ENCODE data around the gene CTSD. TPM values are rescaled to one million over a fixed set of nuclear protein-coding genes. Genes with fewer than 3 reads are reported as not detected.

CTSD gene
- total RNA-seq, 1 experiment from 2014 or later = 127 TPM

GRCh38 chr11:1747753-1748635, 15.7 kb downstream of the CTSD start:
- H3K9me2 ChIP-seq (ENCODE audit: insufficient read depth) = no peaks in the 10 kb centered on the region
- H3K79me2 ChIP-seq (ENCODE audit: insufficient read depth, low read length) = no peaks in the 10 kb centered on the region
- RAD21 ChIA-PET (ENCODE audit: low non-redundant PET in 1 of 2, low total read pairs in 2 of 2, uncharacterized antibody in 2 of 2, unreplicated experiment in 2 of 2) = no interaction called here
- intact Hi-C loops (cut with micrococcal nuclease) = no loop called here
- CTCF ChIA-PET = no interaction called here
- no peak overlapping the region for H3K4me3 ChIP-seq (replicated peaks in 1 of 2; ENCODE audit: low read depth in 1 of 2, low read length in 2 of 2)
- POLR2A ChIA-PET = no interaction called here
- H3K4me1 ChIP-seq (ENCODE audit: control insufficient read depth in 1 of 2, insufficient read depth in 2 of 2, low read length in 2 of 2) = no peaks in the 10 kb centered on the region
- no peak overlapping the region for H2AFZ ChIP-seq (ENCODE audit: low read depth, low read length, poor library complexity, severe bottlenecking)
- H3K27me3 ChIP-seq (ENCODE audit: insufficient read depth, low read length) = no peaks in the 10 kb centered on the region; the same call in 1 of the 2 replicates
- H3K9ac ChIP-seq (ENCODE audit: low read length) = no peak overlapping the region
- no peaks in the 10 kb centered on the region for H3K36me3 ChIP-seq (ENCODE audit: control insufficient read depth in 1 of 2, insufficient read depth in 2 of 2, low read length in 2 of 2)
- TF ChIP-seq SP1 (IDR thresholded peaks at IDR 0.05; ENCODE audit: low read depth) (no peak), EZH2 (IDR thresholded peaks at IDR 0.05) (no peak), FOSL1 (IDR thresholded peaks at IDR 0.05; ENCODE audit: low read depth) (no peak), TCF7L2 (IDR thresholded peaks at IDR 0.05; ENCODE audit: borderline replicate concordance, extremely low read depth, insufficient read depth, insufficient read length) (no peak), POLR2A (IDR thresholded peaks at IDR 0.05; ENCODE audit: borderline replicate concordance, extremely low read depth, insufficient read depth, insufficient read length) (no peak), ZFX (IDR thresholded peaks at IDR 0.05) (no peak), SIN3A (IDR thresholded peaks at IDR 0.05; ENCODE audit: low read depth) (no peak), ELF1 (IDR thresholded peaks at IDR 0.05; ENCODE audit: borderline replicate concordance, low read depth) (no peak), CEBPB (IDR thresholded peaks at IDR 0.05; ENCODE audit: low read depth) (no peak), JUND (IDR thresholded peaks at IDR 0.05) (no peak), RAD21 (IDR thresholded peaks at IDR 0.05; ENCODE audit: low read depth) (no peak), CBX3 (IDR thresholded peaks at IDR 0.05; ENCODE audit: low read depth) (no peak), POLR2AphosphoS5 (IDR thresholded peaks at IDR 0.05; ENCODE audit: low read depth, low read length) (no peak), EGR1 (IDR thresholded peaks at IDR 0.05; ENCODE audit: low read depth) (no peak), SRF (IDR thresholded peaks at IDR 0.05; ENCODE audit: low read depth) (no peak), ZNF274 (IDR thresholded peaks at IDR 0.05; ENCODE audit: low read depth, low read length) (no peak), MAX (IDR thresholded peaks at IDR 0.05) (no peak)
- TF ChIP-seq, protein P1, sequence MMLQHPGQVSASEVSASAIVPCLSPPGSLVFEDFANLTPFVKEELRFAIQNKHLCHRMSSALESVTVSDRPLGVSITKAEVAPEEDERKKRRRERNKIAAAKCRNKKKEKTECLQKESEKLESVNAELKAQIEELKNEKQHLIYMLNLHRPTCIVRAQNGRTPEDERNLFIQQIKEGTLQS (IDR thresholded peaks at IDR 0.05) = no peak
- TF ChIP-seq, protein P2, sequence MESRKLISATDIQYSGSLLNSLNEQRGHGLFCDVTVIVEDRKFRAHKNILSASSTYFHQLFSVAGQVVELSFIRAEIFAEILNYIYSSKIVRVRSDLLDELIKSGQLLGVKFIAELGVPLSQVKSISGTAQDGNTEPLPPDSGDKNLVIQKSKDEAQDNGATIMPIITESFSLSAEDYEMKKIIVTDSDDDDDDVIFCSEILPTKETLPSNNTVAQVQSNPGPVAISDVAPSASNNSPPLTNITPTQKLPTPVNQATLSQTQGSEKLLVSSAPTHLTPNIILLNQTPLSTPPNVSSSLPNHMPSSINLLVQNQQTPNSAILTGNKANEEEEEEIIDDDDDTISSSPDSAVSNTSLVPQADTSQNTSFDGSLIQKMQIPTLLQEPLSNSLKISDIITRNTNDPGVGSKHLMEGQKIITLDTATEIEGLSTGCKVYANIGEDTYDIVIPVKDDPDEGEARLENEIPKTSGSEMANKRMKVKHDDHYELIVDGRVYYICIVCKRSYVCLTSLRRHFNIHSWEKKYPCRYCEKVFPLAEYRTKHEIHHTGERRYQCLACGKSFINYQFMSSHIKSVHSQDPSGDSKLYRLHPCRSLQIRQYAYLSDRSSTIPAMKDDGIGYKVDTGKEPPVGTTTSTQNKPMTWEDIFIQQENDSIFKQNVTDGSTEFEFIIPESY (IDR thresholded peaks at IDR 0.05; ENCODE audit: extremely low read depth, insufficient replicate concordance, low read length) = no peak
- no peak overlapping the region for H3K27ac ChIP-seq (ENCODE audit: low read depth, low read length)
- DNase-seq (ENCODE audit: low read depth, low spot score) (no peak), ATAC-seq (no peak)
- no TSS peak for BruUV-seq (replicated peaks)
- no peaks in the 10 kb centered on the region for H3K9me3 ChIP-seq (ENCODE audit: control insufficient read depth in 1 of 2, insufficient read depth in 1 of 2, low read depth in 1 of 2, low read length in 2 of 2)
- H4K20me1 ChIP-seq (ENCODE audit: insufficient read depth) = no peaks in the 10 kb centered on the region
- H3K4me2 ChIP-seq (ENCODE audit: low read length) = no peak overlapping the region

Measured in HCT116 (cell line).